GM20431 (cell line): ENCODE measurements around the gene SYS1.

ENCODE experiments used
- in situ Hi-C: fragments of 300-500 bp; cut with MseI, MboI; formaldehyde crosslinking; loops from one replicate; pipeline ENCODE4 v1.15.0; 2020; ENCODE audit warnings: low sequenced_read_pairs; ENCODE audit not compliant: unreplicated experiment

The SYS1 gene

DNA sequence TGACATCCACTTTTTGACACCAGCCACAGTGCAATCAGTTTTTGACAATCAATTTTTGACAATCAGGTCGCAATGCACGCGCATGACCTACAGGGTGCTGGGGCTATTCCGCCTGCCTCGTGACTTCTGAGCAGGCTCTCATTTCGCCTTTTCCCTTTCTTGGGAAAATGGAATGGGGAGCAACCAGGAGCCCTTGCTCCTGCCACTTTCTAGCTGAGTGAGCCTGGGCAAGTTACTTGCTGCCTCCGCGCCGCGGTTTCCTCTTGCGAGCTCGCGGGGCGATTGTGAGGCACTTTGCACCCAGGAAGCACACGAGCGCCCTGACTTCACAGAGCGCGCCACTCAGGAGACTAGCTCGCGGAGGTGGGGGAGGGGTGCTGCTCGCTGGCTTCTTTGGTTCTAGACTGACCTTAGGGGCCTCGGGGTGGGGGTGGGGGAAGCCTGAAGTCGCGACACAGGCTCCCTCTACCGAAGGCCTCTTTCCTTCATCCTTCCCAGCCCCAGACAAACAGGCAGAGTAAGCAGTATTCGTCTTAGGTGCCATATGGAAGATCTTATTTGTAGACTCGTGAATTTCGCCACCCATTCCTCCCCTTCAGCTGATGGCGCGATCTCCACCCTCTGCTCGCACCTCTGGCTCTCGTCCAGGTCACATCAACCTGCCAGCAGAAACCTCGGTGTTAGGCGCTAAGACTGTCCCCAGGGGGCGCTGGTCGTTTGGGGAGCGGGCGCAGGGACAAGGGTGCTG lies 10.6 kb downstream of the SYS1 start:
- in situ Hi-C loops: loop anchor here (10.0 kb wide), 1 partner anchor 61 kb away; no protein-coding TSS in a partner anchor

DNA sequence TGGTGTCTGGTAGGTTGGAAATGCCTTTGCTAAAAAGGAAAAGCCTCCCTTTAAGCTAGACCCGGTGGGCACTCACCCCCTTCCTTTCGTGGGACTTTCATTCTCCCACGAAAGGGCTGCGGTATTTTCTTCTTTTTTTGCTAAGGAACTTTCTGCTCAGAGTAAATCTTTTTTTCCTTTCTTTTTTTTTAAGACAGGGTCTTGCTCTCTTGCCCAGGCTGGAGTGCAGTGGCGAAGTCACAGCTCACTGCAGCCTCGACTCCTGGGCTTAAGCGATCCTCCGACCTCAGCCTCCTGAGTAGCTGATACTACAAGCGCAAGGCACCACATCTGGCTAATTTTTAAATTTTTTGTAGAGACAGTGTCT lies 11.1 kb downstream of the SYS1 start:
- in situ Hi-C loops: loop anchor here (10.0 kb wide), 1 partner anchor 61 kb away; no protein-coding TSS in a partner anchor

DNA sequence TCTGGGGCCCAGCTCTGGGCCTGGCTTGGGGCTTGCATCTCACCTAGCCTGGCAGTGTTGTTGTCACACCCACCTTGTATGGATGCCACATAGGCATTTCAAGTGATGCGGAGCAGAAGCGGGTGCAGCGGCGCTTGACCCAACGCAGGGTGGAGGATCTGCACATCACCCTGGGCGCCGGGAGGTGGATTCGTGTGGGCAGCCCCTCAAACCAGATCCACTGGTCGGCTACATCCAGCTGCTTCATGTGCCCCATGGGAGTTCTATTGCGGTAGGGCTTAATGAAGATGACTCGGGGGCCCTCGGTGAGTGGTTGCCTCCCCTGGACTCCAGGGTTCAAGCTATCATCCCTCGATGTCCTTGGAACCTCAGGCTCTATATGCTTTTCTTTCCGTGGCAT lies 12.0 kb downstream of the SYS1 start:
- in situ Hi-C loops: loop anchor here (10.0 kb wide), 1 partner anchor 60 kb away; no protein-coding TSS in a partner anchor

DNA sequence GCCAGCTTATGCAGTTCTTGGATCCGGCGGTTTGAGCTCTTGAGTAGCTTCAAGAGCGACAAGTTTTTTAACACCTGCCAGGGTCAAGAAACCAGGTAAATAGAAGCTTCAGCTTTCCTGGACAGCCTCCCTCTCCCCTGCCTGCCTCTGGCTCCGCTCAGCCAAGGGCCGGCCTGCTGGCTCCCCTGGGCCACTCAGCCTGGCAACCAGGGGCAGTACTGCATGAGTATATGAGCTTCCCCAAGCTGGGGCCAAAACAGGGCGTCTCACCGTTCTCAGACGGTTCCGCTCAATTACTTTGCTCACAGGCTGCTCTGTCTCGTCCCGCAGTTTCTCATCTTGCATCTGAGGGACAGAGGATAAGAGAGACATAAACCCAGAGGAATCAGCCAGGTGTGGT lies 14.3 kb downstream of the SYS1 start:
- in situ Hi-C loops: loop anchor here (10.0 kb wide), 1 partner anchor 58 kb away; no protein-coding TSS in a partner anchor

DNA sequence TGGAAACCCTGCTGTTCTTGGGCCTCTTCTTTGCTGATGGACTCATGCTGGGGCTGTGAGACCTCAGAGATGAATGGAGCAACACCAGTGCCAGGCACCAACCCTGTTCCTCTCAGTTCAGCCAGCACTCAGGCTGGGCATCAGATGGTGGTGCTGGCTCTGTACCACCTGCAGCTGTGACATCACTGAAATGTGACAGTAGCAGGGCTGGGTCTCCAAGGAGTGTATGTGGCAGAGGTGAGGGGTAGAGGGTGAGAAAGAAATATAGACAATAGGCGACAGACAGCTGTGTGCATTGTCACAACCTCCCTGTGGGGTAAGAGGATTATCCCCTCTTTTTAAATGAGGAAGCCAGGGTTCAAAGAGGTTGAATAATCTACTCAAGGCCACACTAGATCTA lies 15.2 kb downstream of the SYS1 start, which contains the start of gene TP53TG5:
TSS of gene TP53TG5 (minus strand) at position 135 of the 400 bp plus-strand sequence. CDS start at position 46, 89 bp downstream.
- in situ Hi-C loops: loop anchor here (10.0 kb wide), 1 partner anchor 57 kb away; no protein-coding TSS in a partner anchor

DNA sequence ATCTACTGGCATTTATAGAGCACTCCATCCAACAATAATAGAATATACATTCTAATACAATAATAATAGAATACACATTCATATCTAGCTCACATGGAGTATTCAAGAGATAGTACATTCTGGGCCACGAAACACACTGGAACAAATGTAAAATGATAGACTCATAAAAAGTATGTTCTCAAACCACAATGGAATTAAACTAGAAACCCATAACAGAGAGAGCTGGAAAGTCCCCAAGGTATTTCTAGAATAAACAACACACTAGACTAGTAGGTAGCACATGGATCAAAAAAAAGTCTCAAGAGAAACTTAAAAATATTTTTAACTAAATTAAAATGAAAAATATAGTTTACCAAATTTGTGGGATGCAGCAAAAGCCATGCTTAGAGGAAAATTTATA lies 24.3 kb downstream of the SYS1 start:
- in situ Hi-C loops: no loop called here

DNA sequence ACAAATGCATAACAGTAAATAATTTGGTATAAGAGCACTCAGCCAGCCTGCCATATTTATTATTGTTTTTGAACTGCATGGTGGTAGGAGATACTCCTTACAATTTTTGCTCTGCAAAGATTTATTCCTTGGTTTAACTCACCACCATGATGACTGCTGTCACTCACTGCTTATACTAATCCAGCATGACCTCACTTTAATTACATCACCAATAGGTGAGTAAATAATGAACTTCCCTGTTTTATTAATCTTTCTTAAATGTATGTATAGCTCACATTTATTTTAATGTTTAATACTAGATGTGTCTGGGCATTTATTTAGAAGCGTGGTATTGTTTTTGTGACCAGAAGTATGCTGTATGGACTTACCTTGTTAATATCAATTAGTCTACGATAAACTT lies 28.0 kb downstream of the SYS1 start:
- in situ Hi-C loops: no loop called here

DNA sequence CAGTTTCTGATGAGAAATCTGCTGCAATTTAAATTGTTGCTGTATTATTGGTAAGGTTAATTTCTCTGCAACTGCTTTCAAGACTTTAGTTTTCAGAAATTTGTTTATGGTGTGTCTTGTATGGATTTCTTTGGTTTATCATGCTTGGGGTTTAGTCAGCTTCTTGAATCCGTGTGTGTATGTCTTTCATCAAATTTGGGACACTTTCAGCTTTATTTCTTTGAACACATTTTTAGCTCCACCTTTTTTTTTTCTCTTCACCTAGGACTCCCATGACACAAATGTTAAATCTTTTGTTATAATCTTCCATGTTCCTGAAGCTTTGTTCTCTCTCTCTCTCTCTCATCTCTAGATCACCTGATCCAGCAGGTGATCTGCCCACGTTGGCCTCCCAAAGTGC lies 28.6 kb downstream of the SYS1 start:
- in situ Hi-C loops: no loop called here

DNA sequence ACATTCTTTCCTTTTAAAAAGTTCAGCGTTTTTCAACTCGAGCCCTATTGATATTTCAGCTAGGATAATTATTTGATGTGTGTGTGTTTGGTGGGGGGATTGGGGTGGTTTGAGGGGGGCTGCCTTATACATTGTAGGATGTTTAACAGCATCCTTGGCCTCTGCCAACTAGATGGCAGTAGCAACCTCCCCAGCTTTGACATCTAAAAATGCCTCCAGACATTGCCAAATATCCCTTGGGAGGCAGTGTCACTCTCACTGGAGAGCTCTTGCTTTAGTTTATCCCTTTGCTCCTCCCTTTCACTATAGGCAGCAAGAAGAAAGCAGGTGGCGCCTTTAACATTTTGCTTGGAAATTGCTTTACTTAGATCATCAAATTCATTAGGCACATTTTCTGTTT lies 29.8 kb downstream of the SYS1 start:
- in situ Hi-C loops: no loop called here

DNA sequence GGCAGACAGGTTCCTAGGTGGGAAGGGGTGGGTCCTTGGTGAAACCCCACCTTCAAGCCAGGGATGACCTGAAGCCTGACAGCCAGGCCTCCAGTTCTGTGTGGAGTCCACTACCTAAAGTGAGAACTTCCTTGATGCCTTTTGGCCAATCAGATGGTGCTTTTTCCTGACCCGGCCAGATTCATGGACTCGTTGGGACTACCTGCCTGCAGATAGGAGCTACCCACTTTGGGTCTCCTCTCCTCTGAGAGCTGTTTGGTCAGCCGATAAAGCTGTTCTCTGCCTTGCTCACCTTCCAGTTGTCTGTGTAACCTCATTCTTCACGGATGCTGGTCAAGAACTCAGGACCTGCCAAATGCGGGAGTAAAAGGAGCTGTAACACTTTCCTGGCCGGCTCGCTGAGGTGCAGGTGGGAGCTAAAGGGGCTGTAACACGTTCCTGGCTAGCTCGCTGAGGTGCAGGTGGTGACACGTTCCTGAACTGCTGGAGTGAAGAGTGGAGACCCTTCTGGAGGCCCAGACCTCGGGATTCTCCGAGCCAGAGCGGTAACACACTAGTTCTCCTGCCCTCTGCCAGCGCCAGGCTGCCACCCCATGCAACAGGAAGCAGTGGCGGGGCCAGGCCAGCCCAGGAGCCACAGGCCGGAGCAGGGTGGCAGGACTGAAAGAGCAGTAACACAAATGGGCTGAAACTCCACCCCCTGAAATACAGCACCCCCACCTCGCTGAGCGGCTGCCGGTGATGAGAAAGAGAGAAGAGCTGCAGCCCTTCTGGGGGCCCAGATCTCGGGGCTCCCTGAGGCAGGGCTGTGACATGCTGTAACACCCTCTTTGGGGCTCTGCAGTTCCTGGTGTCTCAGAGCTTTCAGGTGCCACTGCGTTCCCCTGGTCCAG lies 31.5 kb downstream of the SYS1 start:
- in situ Hi-C loops: no loop called here

DNA sequence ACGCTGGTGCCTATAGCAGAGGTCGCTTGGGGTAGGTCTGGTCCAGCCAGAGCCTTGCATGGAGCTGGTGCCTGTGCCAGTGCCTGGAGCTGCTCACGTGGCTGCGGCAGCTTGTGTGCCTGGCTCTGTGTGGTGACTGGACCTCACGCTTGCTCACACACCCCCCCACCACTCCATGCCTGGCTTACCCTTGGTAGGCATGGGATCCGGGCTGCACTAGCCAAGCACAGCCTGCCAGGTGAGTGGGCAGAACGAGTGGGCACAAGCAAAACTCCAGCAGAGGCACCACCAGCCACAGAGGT lies 32.1 kb downstream of the SYS1 start:
- in situ Hi-C loops: no loop called here

DNA sequence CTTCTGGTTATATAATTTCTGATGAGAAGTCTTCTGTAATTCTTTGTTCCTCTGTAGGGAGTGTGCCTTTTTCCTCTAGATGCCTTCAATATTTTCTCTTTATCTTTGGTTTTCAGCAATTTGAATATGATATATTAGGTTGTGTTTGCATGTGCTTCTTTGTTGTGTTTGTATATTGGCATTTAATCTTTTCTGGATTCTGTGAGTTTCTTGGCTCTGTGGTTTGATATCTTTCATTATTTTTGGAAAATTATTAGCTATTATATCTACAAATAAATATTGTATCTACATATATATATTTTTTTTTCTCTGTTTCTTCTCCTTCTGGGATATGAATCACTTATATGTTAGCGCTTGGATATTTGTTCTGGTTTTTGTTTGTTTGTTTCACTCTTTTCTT lies 36.1 kb downstream of the SYS1 start:
- in situ Hi-C loops: no loop called here

DNA sequence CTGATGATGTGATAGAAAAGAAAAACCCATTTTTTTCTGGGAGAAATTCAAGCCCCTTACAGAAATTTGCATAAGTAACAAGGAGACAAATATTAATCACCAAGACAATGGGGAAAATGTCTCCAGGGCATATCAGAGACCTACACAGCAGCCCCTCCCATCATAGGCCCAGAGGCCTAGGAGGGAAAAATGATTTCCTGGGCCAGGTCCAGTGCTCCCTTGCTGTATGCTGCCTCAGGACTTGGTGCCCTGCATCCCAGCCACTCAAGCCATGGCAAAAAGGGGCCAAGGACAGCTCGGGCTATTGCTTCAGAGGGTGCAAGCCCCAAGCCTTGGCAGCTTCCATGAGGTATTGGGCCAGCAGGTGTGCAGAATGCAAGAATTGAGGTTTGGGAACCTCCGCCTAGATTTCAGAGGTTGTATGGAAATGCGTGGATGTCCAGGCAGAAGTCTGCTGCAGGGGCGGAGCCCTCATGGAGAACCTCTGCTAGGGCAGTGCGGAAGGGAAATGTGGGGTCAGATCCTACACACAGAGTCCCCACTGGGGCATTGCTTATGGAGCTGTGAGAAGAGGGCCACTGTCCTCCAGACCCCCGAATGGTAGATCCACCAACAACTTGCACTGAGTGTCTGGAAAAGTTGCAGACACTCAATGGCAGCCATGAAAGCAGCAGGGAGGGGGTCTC lies 37.5 kb downstream of the SYS1 start:
- in situ Hi-C loops: no loop called here

DNA sequence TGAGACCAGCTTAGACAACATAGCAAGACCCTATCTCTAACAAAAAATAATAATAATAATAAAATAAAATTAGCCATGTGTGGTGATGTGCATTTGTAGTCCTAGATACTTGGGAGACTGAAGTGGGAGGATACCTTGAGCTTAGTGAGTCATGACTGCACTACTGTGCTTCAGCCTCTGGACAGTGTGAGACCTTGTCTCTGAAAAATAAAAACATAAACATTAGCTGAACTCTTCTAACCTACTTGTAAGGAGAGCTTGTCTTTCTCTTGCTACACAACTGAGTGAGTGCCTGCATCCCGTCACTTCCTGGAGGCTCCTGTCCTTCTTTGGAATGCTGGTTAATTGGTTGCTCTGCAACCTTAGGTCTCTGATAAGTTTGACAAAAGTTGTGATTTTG lies 40.0 kb downstream of the SYS1 start:
- in situ Hi-C loops: no loop called here

DNA sequence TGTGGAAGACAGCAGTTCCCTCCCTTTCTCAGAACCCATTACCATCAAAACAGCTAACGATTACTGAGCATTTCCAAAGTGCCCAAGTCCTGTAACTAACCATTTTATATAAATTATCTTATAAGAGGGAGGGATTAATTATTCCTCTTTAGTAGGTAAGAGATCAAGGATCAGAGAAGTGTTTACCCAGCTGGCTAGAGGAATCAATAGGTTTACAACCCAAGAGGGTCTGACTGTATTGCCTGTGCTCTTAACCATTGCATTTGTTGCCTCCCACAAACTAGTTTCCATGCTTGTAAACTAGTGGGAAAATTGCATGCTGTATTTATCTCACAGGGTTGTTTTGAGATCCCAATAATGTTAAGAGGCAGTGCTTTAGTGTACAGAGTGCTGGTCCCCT lies 41.5 kb downstream of the SYS1 start:
- in situ Hi-C loops: no loop called here

DNA sequence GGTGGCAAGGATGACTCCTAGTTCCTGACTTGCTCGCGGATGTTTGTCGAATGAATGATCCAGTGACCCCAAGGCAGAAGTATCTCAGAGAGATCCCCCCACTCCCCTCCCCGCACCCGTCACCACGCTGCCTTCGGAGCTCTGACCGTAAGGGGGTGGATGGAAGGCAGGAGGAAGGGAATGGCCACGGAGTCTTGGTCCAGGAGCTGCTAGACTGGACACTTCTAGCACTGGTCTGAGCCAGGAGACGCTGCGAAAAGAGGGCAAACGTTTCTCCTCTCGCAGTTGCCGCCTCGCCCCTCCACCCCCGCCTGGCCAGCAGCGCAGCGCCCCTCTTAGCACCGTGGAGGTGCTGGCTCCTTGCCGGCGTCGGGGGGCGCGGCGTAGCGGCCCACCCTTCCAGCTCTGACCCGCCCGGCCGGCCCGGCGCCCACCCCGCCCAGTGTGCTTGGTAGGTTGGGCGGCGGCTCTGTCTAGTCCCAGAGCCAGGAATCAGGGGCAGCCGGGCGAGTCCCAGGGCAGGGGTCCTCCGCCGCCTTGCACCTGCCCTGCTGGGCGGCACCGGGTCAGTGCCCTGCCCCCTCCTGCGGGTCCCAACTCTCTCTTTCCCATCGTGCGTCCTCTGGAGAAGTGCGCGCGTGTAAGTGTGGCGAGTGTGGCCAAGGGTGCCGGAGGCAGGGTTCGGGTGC lies 42.8 kb downstream of the SYS1 start:
- in situ Hi-C loops: no loop called here

DNA sequence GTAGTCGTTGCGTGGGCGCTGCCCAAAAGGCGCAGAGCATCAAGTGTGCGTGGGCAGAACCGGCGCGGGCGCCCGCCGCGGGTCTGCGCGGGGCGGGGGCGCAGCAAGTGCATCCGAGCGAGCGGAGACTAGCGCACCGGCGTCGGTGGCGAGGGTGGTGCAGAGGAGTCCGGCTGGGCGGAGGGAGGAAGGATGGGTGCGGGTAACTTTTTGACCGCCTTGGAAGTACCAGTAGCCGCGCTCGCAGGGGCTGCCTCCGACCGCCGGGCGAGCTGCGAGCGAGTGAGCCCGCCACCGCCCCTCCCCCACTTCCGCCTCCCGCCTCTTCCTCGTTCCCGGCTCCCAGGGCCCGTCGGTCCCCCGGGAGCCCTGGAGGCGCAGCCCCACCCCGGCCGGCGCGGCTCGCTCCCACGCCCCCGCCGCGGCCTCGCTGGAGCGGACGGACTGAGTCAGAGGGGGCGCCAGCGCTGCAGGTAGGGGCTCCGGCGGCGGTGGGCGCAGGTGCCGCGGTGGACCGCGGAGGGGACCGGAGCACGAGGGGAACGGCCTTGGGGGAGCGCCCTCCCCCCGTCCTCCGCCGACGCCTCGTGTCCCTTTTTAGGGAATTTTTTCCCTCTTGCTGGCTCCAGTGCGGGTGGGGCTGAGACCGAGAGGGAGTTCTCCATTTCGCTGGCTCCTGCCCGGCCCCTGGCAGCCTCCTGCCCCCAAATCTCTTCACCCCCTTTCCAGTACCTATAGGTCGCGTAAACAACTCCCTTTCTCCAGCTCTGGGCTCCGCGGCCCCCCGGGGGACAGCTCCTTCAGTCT lies 43.5 kb downstream of the SYS1 start:
- in situ Hi-C loops: no loop called here

DNA sequence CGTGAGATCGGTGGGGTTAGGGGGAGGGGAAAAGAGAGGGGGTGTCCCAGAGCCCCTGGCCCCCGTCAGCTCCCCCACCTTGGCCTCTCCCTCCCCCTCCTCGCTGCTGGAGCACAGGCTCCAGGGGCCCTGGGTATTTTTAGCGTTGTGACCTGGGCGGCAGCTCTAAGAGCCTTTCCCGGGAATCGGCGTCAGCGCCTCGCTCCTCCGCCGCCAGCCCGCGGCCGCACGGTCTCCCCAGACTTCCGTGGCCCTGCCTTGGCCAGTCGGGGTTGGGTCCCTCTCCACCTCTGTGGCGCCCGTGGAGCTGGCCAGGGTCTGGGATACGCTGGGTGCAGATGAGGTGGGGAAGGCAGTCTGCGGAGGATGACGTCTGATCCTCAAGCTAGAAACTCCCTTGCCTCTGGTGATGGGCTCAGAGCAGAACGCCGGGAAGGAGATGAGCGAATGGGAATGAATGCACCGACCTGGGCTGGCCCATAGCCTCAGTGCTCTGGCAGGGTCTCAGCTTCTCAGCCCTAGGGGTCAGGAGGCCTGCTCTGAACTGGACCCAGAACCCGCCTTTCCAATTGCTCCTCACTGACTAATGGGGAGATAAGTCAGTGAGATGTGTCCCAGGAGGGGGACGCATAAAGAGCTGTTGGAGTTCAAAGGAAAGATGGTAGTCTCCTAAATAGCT lies 44.2 kb downstream of the SYS1 start:
- in situ Hi-C loops: no loop called here
